T-cell (primary cell): ENCODE data around the gene SSC4D. TPM values are rescaled to one million over a fixed set of nuclear protein-coding genes. Genes with fewer than 3 reads are reported as not detected.

Source experiments
- ATAC-seq, 4 experiments: fragments of 200-7000 bp in 3 of 4; fragments of 150-1000 bp in 1 of 4; cut with Tn5 transposase; replicated peaks in 1 of 4; 1 replicate in 3 of 4; 2 replicates in 1 of 4; pipeline ENCODE4 v1.10.0; 2021; ENCODE audit warnings: moderate library complexity in 3 of 4, mild to moderate bottlenecking in 2 of 4, moderate number of reproducible peaks in 1 of 4
- CTCF ChIA-PET, 2 donors: fragments of 300-600 bp; sonication (Branson Sonifier 250); formaldehyde crosslinking; loops; one replicate each; lab custom pipeline; 2022; ENCODE audit warnings: antibody characterized with exemption in 2 of 2; lab: Charles Lee
- POLR2A ChIA-PET, 2 donors: fragments of 300-600 bp; sonication (Branson Sonifier 250); formaldehyde crosslinking; loops; one replicate each; lab custom pipeline; 2022; ENCODE audit warnings: antibody characterized with exemption in 2 of 2; lab: Charles Lee
- DNase-seq, 35 experiments: peaks; one replicate each; pipeline versions ENCODE4 v3.0.0 to v3.0.0-alpha.2; 2013 to 2023
- H3K27ac ChIP-seq: one replicate; pipeline ENCODE4 v1.5.1; 2013; ENCODE audit warnings: low read length
- H3K27me3 ChIP-seq, 2 experiments: replicated peaks in 1 of 2; 1 replicate in 1 of 2; 2 replicates in 1 of 2; pipeline versions ENCODE4 v1.6.1 to v1.7.0; 2013; ENCODE audit warnings: low read length in 1 of 2, mixed read lengths in 1 of 2; ENCODE audit not compliant: control insufficient read depth in 2 of 2, insufficient read depth in 2 of 2; ENCODE audit errors: extremely low read depth in 1 of 2
- H3K36me3 ChIP-seq, 2 donors: 1 replicate in 1 of 2; 2 replicates in 1 of 2; pipeline versions ENCODE4 v1.6.1 to v1.7.0; 2013; ENCODE audit warnings: low read length in 1 of 2; ENCODE audit not compliant: control insufficient read depth in 2 of 2, insufficient read depth in 1 of 2; ENCODE audit errors: extremely low read depth in 1 of 2
- H3K4me1 ChIP-seq, 2 experiments: 1 replicate in 1 of 2; 2 replicates in 1 of 2; pipeline versions ENCODE4 v1.6.1 to v1.7.0; 2013; ENCODE audit warnings: low read length in 2 of 2, mixed read lengths in 1 of 2; ENCODE audit not compliant: insufficient read depth in 2 of 2, control insufficient read depth in 1 of 2; ENCODE audit errors: extremely low read depth in 1 of 2
- H3K4me3 ChIP-seq, 2 donors: 1 replicate in 1 of 2; 2 replicates in 1 of 2; pipeline versions ENCODE4 v1.5.1 to v1.7.0; 2013; ENCODE audit warnings: mild to moderate bottlenecking in 2 of 2, low read length in 1 of 2, moderate library complexity in 1 of 2; ENCODE audit not compliant: control insufficient read depth in 1 of 2; ENCODE audit errors: extremely low read depth in 1 of 2
- H3K9me3 ChIP-seq: 2 replicates; pipeline ENCODE4 v1.7.0; 2013
- H3K27ac Mint-ChIP-seq, 2 donors: one replicate each; pipeline ENCODE4 v1.8.0; 2020 to 2021; ENCODE audit warnings: mild to moderate bottlenecking in 2 of 2, mixed read lengths in 2 of 2
- H3K27me3 Mint-ChIP-seq, 2 donors: one replicate each; pipeline ENCODE4 v1.8.0; 2021 to 2022; ENCODE audit warnings: mixed read lengths in 2 of 2
- H3K36me3 Mint-ChIP-seq: one replicate; pipeline ENCODE4 v1.8.0; 2021; ENCODE audit warnings: mixed read lengths
- H3K4me1 Mint-ChIP-seq, 3 donors: one replicate each; pipeline ENCODE4 v1.8.0; 2020 to 2022; ENCODE audit warnings: mixed read lengths in 3 of 3, mild to moderate bottlenecking in 1 of 3
- H3K4me3 Mint-ChIP-seq, 3 donors: one replicate each; pipeline ENCODE4 v1.8.0; 2020 to 2022; ENCODE audit warnings: mild to moderate bottlenecking in 3 of 3, mixed read lengths in 3 of 3, moderate library complexity in 3 of 3
- H3K9me3 Mint-ChIP-seq, 3 donors: one replicate each; pipeline ENCODE4 v1.8.0; 2020 to 2022; ENCODE audit warnings: mixed read lengths in 3 of 3
- WGBS: methylation state at CpG from one replicate; pipeline ENCODE4 v1.1.5; 2013; ENCODE audit warnings: missing lambda C conversion rate; ENCODE audit not compliant: insufficient coverage; 5-methylcytosine and 5-hydroxymethylcytosine counted together
- total RNA-seq, 35 experiments: library from RNA in 6 of 35; stranded (reverse) in 6 of 35; fragments of 120-200 nt in 1 of 35; gene quantifications; one replicate each; pipeline versions ENCODE4 v1.2.1 to v1.2.4 and lab custom pipeline; 2013 to 2026

Gene SSC4D
- total RNA-seq, 5 donors from 2014 or later (not counting 1 experiment from before 2014, with no cell fraction given) = 0.20 to 0.76 (median 0.28) TPM; not detected in 2

DNA sequence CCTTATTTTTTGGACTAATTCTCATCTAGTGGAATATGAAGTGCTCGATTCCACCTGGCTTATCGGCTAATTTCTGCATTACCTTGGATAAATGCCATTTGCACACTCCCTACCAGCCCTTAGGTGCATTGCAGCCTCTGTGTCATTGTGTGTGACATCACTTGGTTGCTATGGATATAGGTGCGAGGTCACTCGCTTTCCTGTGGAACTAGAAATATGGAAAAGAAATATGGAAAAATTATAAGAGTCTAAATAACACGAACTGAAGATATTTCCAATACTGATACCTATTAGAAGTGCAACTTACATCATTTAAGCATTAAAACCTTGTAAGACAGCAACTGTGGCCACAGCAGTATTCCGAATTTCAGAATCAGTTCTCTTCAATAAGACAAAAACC, 52.7 kb downstream of the SSC4D start:
- no peak for DNase-seq
- Mint-ChIP-seq H3K4me1 (peaks cover 50 to 56% (median 52%) of the 10 kb centered on the region in 3 donors), H3K27ac (peak overlapping the region; percentile 90 to 92), H3K36me3 (peaks cover 18% of the 10 kb centered on the region), H3K9me3 (no peaks in the 10 kb centered on the region), H3K4me3 (peak overlapping the region; percentile 91 to 95 (median 94)), H3K27me3 (no peaks in the 10 kb centered on the region)
- no peak overlapping the region for H3K27ac ChIP-seq
- H3K9me3 ChIP-seq = no peaks in the 10 kb centered on the region
- no peak for ATAC-seq
- no peaks in the 10 kb centered on the region for H3K27me3 ChIP-seq
- ChIA-PET CTCF (interaction anchor here (1.0 to 1.4 kb wide), 3 partner anchors 29 to 178 kb away, joined by 3 to 5 read pairs (median 3); no protein-coding TSS in a partner anchor), POLR2A (interaction anchor here (0.6 to 1.4 kb wide), 4 partner anchors 24 to 40 kb away, joined by 3 to 5 read pairs (median 4); no protein-coding TSS in a partner anchor)
- H3K4me3 ChIP-seq = no peak overlapping the region
- no CpG with 5 or more reads among the region's 6 CpGs for WGBS
- peaks cover 20 to 34% of the 10 kb centered on the region in 2 experiments for H3K4me1 ChIP-seq
- H3K36me3 ChIP-seq = peaks cover 0 to 14% of the 10 kb centered on the region in 2 donors

DNA sequence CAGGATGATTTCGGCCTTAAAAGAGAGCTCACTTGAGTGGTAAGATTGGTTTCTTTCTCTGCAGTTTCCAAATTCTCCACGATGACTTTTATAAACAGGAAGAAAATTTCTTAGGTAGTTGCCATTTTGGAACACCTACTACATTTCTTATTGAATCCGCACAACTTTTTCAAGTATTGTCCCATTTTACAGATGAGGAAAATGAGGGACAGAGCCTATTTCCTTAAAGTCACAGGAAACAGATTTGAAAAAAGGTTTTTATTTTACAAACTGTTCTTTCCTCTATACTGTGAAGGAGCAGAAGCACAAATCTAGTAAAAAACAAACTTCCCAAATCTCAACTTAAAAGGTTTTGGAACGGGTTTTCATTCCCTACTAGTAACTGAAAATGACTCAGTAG, 53.4 kb downstream of the SSC4D start:
- Mint-ChIP-seq H3K27me3 (no peaks in the 10 kb centered on the region), H3K9me3 (no peaks in the 10 kb centered on the region), H3K4me3 (peak overlapping the region in 2 of 3 donors; percentile 11 to 95), H3K36me3 (peaks cover 23% of the 10 kb centered on the region), H3K4me1 (peaks cover 57 to 63% (median 59%) of the 10 kb centered on the region in 3 donors), H3K27ac (peak overlapping the region in 1 of 2 donors; percentile 30)
- Histone ChIP-seq H3K36me3 (peaks cover 0 to 14% of the 10 kb centered on the region in 2 donors), H3K4me1 (peaks cover 20 to 34% of the 10 kb centered on the region in 2 experiments), H3K4me3 (no peak overlapping the region), H3K27ac (no peak overlapping the region), H3K27me3 (no peaks in the 10 kb centered on the region), H3K9me3 (no peaks in the 10 kb centered on the region)
- no peak for ATAC-seq
- POLR2A ChIA-PET = interaction anchor here in 1 of 2 donors (0.6 kb wide), 1 partner anchor 37 kb away, joined by 3 read pairs; no protein-coding TSS in a partner anchor
- DNase-seq = no peak
- whole genome bisulfite sequencing = no CpG with 5 or more reads among the region's 4 CpGs
- CTCF ChIA-PET = interaction anchor here in 1 of 2 donors (1.0 kb wide), 1 partner anchor 29 kb away, joined by 3 read pairs; no protein-coding TSS in a partner anchor

DNA sequence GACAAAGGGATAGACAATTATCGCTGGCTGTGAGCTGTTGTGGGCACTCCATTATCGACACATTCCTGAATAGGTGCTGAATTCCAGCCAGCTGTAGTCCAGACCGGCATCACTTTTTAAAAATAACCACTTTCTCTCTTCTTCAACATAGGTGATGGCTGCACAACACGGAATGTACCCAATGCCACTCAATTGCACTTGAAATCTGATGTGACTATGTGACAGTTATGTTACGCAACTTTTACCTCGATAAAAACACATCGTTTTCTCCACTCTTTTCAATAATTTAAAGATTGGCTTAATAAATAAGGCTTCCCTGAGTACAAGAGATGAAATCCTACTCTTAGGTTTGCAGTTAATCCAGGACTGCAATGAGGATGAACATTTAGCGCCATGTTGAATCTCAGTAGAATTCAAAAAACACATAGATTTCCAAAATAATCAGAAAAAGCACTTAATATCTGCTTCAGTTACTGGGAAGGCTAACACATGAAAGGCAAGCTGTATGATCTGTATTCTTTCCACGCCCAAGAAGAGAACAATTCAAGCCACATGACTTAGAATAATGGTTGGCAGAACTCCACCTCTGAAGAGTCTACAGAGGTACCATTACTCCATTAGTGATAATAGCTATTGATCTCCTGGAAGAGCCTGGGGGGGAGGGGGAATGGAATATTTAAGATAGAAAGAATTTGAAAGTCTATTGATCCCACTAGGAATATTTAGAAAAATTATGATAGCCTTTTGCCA, 54.3 kb downstream of the SSC4D start:
- peak overlapping the region; percentile 16 to 25 for H3K27ac Mint-ChIP-seq

DNA sequence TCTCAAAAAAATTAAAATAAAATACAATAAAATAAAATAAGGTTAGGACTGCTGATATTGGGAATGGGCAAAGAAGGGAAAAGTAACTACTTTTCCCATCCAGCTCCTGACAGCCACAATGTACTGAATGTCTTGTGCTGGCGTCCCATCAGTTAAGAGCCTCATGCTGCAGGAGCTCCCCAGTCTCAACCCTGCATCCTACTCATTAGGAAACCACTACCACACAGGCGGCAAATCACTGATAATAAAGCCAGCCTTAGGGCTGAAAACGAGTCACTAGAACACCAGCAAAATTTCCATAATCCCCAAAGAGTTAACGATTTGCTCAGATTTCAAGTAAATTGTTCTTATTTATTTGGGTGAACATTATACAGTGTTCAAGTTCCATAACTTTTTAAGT, 55.0 kb downstream of the SSC4D start:
- peaks cover 17 to 31% of the 10 kb centered on the region in 2 experiments for H3K4me1 ChIP-seq
- Mint-ChIP-seq H3K4me3 (peak overlapping the region in 1 of 3 donors; percentile 2), H3K27me3 (no peaks in the 10 kb centered on the region), H3K9me3 (no peaks in the 10 kb centered on the region), H3K27ac (no peak overlapping the region), H3K36me3 (peaks cover 35% of the 10 kb centered on the region), H3K4me1 (peaks cover 65 to 72% (median 65%) of the 10 kb centered on the region in 3 donors)
- peaks cover 0 to 24% of the 10 kb centered on the region in 2 donors for H3K36me3 ChIP-seq
- DNase-seq (no peak), ATAC-seq (no peak)
- WGBS = 80% methylated on average over 1 of the region's 4 CpGs
- POLR2A ChIA-PET = no interaction called here
- no peak overlapping the region for H3K27ac ChIP-seq
- CTCF ChIA-PET = no interaction called here
- H3K27me3 ChIP-seq = no peaks in the 10 kb centered on the region
- H3K9me3 ChIP-seq = no peaks in the 10 kb centered on the region
- H3K4me3 ChIP-seq = no peak overlapping the region

More for the DNA sequence above, 54.3 kb downstream of the SSC4D start:
- Histone ChIP-seq H3K36me3 (peaks cover 0 to 19% of the 10 kb centered on the region in 2 donors), H3K9me3 (no peaks in the 10 kb centered on the region), H3K4me3 (no peak overlapping the region), H3K4me1 (peaks cover 20 to 34% of the 10 kb centered on the region in 2 experiments), H3K27me3 (no peaks in the 10 kb centered on the region), H3K27ac (no peak overlapping the region)
- Mint-ChIP-seq H3K4me3 (peak overlapping the region in 2 of 3 donors; percentile 31 to 95), H3K4me1 (peaks cover 63 to 71% (median 66%) of the 10 kb centered on the region in 3 donors), H3K36me3 (peaks cover 28% of the 10 kb centered on the region), H3K27me3 (no peaks in the 10 kb centered on the region), H3K9me3 (no peaks in the 10 kb centered on the region)
- no peak for DNase-seq
- WGBS = 100% methylated on average over 4 of the region's 9 CpGs
- ATAC-seq = no peak
- CTCF ChIA-PET = interaction anchor here in 1 of 2 donors (0.6 kb wide), 1 partner anchor 1311 kb away, joined by 7 read pairs; no protein-coding TSS in a partner anchor
- POLR2A ChIA-PET = interaction anchor here in 1 of 2 donors (0.6 kb wide), 1 partner anchor 97 kb away, joined by 8 read pairs; no protein-coding TSS in a partner anchor

DNA sequence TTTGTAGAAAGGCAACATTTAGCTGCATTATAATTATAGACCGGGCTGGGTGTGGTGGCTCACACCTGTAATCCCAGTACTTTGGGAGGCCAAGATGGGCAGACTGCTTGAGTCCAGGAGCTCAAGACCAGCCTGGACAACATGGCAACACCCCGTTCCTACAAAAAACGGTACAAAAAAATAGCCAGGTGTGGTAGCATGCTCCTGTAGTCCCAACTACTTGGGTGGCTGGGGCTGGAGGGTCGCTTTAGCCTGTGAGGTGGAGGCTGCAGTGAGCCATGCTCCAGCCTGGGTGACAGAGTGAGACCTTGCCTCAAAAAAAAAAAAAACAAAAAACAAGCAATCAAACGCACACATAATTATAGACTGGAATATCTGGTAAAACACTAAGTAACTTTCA, 55.8 kb downstream of the SSC4D start:
- no peaks in the 10 kb centered on the region for H3K27me3 ChIP-seq
- peaks cover 15 to 28% of the 10 kb centered on the region in 2 experiments for H3K4me1 ChIP-seq
- H3K36me3 Mint-ChIP-seq = peaks cover 38% of the 10 kb centered on the region
- H3K27ac Mint-ChIP-seq = no peak overlapping the region
- H3K4me3 ChIP-seq = no peak overlapping the region
- H3K4me1 Mint-ChIP-seq = peaks cover 68 to 75% (median 70%) of the 10 kb centered on the region in 3 donors
- H3K27ac ChIP-seq = no peak overlapping the region
- ATAC-seq = no peak
- ChIA-PET CTCF (no interaction called here), POLR2A (no interaction called here)
- H3K9me3 Mint-ChIP-seq = no peaks in the 10 kb centered on the region
- peaks cover 0 to 27% of the 10 kb centered on the region in 2 donors for H3K36me3 ChIP-seq
- H3K27me3 Mint-ChIP-seq = no peaks in the 10 kb centered on the region
- H3K9me3 ChIP-seq = no peaks in the 10 kb centered on the region
- 89% methylated on average over 1 of the region's 5 CpGs for WGBS
- H3K4me3 Mint-ChIP-seq = no peak overlapping the region
- no peak for DNase-seq

DNA sequence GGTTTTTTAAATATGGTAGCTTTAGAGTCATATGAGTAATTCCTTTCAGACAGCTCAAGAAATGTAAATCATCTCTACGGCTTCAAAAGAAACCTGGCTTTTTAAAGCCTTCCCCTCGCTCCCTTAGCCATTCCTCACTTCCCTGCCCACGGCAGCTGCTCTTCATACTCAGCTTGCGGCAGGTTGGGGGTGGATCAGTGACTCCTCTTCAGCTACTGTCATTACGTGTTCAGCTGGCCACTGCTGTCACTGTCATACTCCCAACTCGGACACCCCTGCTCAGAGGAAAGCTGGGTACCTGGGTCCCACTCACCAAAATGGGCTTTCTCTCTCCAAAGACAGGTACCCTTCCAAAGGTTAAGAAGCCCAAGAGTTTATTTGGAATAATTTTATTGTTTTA, 57.3 kb downstream of the SSC4D start:
- Mint-ChIP-seq H3K4me3 (peak overlapping the region in 1 of 3 donors; percentile 28), H3K36me3 (peaks cover 43% of the 10 kb centered on the region), H3K9me3 (no peaks in the 10 kb centered on the region), H3K4me1 (peaks cover 71 to 79% (median 72%) of the 10 kb centered on the region in 3 donors), H3K27me3 (no peaks in the 10 kb centered on the region), H3K27ac (no peak overlapping the region)
- no peak for ATAC-seq
- no peak for DNase-seq
- H3K4me1 ChIP-seq = peaks cover 9 to 27% of the 10 kb centered on the region in 2 experiments
- H3K4me3 ChIP-seq = no peak overlapping the region
- H3K9me3 ChIP-seq = no peaks in the 10 kb centered on the region
- H3K27ac ChIP-seq = no peak overlapping the region
- 40% methylated on average over 1 of the region's 6 CpGs for WGBS
- H3K27me3 ChIP-seq = no peaks in the 10 kb centered on the region
- ChIA-PET POLR2A (no interaction called here), CTCF (interaction anchor here in 1 of 2 donors (0.5 to 1.2 kb wide), 3 partner anchors 16 to 72 kb away, joined by 3 to 5 read pairs (median 3); no protein-coding TSS in a partner anchor)
- H3K36me3 ChIP-seq = peaks cover 1 to 32% of the 10 kb centered on the region in 2 donors
